ENCODE results near the gene EPAS1.

The EPAS1 gene

DNA sequence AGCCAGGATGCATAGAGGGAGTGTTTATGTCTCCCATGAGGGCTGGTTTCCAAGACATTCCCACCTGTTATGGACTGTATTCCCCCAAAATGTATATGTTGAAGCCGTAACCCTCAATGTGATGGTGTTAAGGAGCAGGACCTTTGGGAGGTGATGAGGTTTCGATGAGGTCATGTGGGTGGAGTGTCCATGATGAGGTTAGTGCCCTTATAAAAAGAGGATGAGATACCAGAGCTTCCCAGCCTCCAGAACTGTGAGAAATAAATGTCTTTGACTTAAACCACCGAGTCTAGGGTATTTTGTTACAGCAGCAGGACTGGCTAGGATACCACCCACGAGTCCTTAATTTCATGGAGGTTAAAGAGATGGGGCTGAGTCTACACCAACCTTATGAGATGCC, 22.6 kb upstream of the EPAS1 start:
- DNase-seq: no peak

DNA sequence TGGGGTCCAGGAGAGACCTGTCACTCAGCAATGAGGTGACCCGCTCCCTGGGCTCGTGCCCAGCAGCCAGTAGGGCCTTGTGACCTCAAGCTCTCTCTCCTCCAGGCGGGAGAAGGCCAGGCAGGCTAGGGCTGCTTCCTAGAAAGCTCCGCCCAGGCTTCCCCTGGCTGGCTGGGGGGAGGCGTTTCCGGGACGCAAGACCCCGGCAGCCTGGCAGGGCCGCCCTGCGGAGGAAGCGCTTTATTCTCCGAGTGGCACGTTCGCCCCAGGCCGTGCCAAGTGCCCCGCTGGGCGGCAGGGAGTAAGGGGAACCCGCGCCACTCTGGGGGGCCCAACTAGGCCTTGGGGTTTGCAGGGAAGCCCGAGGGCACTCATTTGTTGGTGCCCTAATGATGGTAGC, 21.2 kb upstream of the EPAS1 start:
- no peak for DNase-seq

DNA sequence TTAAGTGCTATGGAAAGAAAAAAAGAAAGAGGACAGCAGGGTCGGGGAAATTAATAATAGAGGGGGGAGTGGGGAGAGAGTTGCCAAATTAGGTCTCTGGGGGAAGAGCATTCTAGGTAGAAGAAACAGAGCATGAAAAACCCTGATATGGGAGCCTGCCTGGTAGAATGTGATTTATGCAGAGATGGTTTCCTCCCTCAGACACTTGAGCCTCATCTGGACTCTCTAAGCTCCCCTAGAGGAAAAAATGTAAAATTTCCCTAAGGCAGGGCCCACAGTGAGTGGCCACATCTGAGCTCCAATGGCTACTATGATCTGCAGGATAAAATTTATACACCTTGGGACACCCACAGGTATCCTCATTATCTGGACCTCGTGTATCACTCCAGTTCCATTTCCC, 20.6 kb upstream of the EPAS1 start:
- DNase-seq: no peak

DNA sequence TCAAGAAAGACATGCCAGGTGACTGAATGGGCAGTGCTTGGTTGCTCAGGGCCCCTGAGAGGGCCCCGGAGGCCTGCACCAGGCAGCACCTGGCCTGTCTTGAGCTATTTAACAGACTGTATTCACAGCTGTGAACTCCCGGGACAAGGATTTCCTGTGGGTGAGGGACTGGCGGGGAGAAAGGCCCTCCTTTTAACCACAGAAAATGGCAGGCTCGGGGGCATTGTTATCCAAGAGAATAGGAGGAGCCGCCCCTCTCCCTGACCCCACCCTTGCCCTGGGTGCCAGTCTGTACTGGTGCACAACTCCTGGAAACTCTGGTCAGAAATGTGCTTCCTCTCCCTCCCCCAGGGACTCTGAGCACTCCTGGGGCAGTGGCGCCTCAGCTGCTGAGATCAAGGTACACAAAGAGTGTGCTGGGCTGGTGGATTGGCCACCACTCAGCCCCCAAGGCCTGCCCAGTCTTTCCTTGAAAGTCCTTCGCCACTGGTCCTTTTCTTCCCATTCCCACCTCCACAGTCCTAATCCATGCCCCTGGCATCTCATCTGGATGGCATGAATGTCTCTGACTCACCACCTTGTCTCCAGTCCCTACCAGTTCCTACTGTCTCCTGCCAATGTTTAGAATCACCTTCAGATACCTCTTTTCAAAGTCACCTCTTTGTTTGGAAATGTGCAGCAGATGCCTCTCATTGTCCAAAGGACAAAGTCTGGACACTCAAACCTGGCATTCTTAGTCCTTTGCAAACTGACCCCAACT, 19.6 kb upstream of the EPAS1 start:
- DNase-seq: no peak

DNA sequence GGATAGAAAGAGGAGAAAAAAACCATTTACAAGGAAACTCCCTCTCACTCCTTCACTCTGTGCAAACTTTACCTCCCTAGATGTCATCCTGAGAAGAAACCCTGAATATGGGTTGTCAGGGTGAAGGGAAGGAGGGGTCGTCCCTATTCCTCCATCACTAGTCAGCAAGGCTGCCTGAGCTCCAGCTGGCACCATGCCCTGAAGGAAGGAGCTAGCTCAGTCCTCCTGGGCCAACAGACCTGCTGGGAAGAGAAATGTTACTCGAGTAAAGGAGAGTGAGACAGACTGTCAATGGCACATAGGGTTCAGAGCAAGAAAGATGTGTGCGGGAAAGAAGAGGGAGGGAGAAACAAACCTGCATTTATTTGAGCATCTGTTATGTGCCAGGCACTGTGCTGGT, 18.3 kb upstream of the EPAS1 start:
- DNase-seq: no peak

DNA sequence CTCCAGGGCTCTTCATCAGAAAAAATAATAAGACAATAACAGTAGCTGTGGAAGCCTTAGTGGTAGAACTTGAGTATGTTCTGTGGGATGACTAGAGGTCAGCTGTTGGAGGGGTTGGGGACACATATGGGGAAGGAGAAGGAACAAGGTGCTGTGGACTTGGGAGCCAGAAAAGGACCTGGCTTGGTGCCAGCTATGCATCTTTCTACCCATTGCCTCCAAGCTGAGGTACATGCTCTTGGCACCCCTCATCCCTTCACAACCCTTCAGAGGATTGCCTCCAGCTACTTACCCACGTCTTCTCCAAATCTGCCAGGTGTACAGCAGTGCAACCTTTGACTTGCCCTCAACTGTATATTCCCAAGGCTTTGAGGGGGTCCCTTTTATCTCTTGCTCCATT, 15.3 kb upstream of the EPAS1 start:
- DNase-seq: no peak

DNA sequence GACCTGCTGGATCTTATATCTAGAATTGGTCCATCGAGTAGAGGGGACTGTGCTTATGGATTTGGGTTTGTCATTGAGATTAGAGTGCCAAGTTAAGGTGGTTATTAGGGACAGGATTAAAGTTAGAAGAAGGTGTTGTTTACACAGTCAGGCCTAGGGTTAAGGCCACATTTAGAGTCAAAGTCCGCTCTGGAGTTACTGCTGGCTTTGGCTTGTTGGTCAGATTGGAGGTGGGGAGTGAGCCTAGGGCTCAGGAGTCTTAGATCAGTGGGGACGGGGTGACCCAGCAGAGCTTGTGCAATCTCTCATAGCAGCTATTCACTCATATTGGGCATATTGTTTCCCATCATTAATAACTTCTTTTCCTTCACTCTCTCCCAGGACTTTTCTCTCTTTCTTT, 13.5 kb upstream of the EPAS1 start:
- no peak for DNase-seq

DNA sequence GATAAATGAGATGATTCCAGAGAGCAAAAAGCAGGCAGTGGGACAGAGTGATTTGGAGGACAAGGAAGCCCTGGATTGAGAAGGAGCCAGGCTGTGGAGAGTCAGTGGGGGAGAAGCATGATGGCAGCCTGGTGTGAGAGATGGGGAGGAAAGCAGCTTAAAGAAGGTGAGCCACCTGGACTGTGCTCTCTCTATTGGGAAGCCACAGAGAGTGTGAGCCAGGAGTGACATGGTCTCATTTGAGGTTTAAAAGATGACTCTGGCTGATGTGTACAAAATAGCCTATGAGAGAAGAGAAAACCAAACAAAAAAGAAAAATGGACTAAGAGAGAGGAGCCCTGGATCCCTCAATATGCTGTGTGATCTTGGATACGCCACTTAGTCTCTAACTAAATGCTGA, 12.9 kb upstream of the EPAS1 start:
- no peak for DNase-seq

DNA sequence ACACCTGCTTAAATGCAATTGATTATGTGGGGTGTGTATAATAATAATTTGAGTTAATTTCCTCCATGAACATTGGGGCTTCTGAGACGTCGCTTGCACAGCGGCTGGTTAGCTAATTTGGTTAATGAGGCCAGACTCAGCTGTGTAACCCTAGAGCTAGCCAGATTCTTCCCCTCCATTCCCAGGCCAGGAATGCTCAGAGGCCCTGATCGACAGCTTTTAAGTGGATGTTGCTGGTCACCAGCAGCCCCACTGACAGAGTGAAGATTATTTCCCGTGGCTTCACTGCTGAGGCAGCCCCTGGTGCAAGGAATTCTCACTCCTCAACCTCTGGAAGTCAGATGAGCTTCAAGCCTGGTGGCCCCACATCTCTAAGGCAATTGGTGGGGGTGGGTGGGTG, 12.4 kb upstream of the EPAS1 start:
- DNase-seq: no peak

DNA sequence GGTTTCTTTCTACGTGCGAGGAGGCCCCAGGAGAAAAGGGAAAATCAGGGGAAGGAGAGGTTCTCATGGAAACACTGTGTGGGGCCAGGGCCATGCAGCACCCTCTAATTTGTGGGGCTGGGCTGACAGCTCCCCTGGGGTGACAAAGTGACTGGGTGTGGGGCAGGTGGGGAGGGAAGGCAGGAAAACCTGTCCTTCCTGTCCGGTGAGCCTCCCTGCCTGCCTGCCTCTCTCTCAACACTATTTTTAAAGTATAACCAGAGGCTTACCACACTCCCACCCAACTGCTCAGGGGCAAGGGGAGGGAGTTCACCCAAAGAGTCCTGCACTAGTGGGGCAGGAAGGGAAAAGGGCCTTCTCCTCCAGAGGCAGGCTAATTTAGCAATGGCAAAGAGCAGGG, 10.5 kb upstream of the EPAS1 start:
- DNase-seq: no peak

DNA sequence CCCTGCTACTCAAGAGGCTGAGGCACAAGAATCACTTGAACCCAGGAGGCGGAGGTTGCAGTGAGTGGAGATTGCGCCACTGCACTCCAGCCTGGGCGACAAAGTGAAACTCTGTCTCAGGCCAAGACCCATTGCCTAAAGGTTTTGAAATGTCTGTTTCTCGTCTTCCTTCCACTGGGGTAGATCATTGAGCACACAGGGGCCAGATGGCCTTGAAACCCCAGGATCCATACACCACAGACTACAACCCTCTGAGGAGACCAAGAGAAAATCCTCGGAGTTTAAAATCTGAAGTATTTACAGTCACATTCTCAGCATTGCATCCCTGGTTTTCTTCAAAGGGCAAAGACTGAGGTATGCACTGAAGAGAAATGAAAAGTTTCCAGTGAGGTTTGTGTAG, 7.1 kb upstream of the EPAS1 start:
- no peak for DNase-seq

DNA sequence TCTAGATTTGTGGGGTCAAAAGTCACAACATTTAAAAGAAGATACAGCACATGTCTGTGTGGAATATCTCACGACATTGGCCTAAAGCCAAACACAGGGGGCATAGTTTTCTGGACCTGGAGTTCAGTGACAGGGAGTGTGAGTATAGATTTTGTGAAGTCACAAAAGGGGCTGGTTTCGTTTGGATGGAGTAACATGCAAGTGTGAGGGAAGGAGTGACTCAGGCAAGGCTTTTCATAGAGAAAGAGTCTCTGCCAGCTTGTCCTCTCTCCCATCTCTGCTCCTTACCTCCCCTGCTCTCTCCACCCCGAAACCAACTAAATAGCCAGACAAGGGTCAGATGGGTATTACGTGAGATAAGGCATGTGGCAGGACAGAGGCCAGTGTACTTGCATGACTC, 3.7 kb upstream of the EPAS1 start:
- DNase-seq: no peak

DNA sequence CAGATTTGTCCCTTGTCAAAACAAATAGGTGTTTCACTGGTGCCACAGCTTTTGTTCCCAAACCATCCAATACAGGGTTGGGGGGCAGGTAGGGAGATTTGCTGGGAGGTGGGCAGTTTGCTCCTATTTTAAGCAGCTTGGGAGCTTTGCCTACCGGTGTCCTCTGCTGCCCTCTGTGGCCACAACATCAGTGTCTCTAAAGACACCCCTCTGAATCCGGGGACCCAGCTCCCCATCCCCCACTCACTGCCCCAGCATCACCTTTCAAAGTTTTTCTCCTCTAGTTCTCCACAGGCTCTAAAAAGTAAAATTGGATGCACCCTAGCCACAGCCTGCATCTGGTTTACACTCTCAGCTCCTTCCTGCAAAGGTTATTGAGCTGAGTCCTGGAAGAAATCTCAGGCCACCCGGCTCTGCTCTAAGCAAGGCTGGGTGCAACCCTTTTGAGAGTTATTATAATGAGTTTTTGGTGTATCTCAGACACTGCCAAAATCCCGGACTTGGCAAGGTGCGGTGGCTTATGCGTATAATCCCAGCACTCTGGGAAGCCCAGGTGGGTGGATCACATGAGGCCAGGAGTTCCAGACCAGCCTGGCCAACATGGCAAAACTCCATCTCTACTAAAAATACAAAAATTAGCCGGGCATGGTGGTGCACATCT, 2.9 kb upstream of the EPAS1 start:
- no peak for DNase-seq

DNA sequence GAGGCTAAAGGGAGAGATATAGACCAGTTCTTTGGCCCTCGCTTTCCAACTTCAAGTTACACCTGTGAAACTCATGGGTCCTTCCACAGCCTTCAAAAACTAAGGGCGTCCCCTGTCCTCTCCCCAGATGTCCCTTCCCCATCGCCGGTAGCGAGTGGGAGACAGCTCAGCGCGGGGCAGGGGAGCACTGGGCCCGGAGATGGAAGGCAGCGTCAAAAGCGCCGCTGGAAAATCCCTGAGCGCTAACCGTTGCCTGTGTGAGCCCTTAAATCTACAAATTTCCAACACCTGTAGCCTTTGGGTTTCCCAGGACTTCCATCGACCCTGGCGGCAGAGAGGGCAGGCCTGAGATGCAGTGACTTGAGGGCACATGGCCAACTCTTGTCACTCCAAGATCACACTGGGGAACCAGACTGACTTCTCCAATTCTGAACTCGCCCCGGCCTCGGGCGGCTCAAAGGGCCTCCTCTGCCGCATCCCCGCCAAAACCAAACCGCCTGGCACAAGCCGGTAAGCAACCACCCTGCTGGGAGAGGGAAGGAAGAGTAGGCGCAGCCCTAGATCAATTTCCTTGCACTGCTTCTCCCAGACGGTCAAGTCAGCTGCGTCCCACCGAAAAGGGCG, 879 bp upstream of the EPAS1 start:
- DNase-seq: no peak

DNA sequence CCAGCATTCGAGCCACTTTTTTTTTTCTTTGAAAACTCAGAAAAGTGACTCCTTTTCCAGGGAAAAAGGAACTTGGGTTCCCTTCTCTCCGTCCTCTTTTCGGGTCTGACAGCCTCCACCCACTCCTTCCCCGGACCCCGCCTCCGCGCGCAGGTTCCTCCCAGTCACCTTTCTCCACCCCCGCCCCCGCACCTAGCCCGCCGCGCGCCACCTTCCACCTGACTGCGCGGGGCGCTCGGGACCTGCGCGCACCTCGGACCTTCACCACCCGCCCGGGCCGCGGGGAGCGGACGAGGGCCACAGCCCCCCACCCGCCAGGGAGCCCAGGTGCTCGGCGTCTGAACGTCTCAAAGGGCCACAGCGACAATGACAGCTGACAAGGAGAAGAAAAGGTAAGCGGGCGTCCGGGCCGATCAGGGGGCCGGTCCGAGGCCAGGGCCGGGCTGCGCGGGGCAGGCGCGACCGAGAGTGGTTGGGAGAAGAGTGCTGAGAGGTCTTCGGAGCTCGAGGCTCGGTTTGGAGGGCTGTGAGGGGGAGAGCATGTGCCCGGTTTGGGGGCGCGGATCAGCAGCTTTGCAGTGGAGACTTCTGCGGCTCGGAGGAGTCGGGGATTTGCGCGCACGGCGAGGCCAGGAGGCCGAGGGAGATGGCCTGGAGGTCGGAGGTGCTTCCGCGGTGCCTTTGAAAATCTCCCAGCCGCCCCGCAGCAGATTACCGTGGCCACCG, 502 bp downstream of the EPAS1 start:
- DNase-seq: no peak

DNA sequence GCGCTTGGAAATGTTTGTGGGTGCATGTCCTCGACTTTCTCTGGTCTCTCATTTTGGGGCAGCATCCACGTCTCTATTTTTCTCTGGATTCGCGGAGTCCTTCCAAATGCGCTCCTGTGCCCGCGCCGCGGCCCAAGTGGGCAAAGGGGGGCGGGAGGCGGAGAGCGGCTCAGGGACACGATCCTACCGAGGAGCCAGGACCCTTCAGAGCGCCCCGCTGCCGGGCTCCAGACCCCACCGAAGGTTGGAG, 990 bp downstream of the EPAS1 start:
- no peak for DNase-seq

DNA sequence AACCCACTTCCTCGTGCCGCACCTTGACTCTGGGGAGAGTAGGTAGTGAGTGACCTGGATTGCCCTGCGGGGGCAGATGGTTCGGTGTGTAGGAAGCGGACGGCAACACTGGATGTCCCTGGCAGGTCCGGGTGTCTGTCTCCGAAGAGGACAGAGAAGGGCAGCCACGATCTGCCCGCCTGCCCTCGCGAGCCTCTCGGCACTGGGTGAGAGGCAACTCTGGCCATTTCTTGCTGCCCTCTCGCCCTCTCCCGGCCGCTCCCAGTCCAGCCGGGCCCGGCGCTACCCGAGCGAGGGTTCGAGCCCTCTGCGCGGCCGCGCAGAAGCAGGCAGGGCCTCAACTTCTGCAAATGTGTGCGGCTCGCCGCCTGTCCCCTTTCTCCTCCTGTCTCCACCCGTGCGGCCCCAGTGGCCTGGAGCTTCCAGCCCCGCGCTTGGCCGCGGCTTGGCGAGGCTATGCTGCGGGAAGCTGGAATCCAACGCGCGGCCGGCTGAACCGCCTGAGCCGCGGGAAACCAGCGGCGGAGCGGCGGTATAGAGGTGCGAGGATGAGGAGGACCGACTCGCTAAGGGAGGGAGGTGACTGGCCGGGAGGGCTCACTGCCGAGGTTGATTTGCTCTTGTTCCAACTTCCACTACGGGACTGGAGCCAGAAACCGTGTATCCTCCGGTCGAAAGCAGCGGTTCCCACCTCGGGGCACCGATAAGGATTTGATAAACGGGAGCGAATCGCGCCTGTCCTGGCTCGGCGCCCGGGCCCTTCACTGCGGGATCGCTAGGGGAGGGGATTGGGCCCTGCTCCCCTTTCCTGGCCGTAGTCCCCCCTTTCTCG, 1.5 kb downstream of the EPAS1 start:
- DNase-seq: no peak

DNA sequence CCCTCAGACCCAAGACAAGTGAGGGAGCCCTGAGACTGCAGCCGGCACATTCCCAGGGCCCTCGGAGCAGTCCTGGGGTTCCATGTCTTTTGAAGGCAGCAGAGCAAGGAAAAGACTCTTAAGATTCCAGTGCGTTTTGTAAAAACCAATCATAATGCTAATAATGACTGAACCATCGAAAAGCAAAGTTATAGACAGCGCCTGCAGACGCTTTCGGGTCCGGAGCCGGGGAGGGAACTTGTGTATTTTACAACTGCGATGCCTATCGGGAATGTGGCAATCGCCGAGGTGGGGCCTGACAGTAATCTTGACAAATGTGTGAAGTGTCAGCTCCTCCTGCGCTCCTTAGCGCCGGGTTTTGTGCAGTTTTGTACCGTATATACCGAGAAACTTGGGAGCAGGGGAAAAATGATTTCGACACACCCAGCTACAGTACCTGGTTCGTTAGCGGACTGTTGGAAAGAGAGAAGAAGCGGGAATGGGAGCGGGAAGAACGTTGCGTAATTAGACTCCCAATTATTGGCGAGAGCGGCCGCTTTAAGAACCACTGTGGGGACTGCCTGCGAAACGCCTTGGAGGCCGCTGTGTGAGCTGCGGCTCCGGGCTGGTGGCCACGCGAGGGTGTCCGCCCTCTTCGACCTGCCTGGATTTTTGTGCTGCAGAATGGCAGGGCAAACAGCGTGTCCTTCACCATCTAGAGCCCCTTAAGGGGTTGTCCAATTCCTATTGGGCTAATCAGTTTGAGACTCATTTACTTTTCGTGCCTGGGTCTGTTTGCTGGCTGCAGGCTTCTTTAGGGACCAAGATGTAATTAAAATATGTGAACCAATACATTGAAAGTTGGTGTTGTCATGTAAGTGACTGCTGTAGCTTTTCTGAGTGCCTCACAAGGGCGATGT, 2.4 kb downstream of the EPAS1 start:
- DNase-seq: peak; percentile 19

DNA sequence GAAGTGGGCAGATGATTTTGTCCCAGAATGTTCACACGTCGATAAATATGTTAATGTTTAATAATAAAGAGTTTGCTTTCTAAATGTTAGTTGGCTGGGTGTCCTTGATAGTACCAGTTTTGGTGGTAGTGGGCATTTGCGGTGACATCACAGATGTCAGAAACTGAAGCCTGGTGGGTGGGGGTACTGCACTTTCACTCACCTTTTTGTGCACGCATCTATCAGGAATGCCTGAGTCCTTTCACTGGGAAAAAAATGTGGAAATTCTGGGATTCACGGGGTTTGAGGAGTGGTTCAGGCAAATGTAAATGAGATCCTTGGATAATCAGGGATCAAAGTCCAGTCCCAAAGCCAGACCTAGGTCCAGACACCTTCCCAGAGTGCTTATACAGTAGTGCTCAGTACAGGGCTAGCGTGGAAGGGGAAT, 3.2 kb downstream of the EPAS1 start:
- DNase-seq: no peak

DNA sequence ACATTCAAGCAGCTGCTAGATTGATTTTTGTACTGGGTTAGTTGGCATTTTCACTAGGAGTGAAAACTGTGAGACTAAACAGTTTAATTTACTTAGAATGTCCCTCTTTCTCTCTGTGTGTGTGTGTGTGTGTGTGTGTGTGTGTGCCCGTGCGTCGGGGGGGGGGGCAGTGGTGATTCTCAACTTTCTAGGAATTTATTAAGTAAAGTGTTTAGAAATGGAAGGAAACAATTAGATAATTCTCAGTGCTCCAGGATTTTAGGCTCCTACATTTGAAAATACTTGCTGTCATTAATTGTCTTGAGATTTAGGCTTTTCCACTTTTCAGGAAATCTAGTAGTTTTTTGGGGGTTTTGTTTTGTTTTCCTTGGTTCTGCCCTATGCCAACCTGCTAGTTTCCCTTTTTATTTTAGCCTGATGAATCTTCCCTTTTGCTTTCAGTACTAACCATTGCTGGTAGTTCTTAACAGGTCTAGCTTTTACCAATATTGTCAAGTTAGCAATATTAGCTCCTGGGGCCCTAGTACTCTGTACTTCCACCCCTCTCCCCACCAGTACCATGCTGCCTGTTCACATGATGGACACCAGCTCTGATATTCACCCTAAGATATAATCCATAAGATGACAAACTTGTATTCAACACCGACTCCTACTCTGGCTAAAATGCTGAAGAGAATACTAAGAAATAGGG, 4.9 kb downstream of the EPAS1 start:
- no peak for DNase-seq

DNA sequence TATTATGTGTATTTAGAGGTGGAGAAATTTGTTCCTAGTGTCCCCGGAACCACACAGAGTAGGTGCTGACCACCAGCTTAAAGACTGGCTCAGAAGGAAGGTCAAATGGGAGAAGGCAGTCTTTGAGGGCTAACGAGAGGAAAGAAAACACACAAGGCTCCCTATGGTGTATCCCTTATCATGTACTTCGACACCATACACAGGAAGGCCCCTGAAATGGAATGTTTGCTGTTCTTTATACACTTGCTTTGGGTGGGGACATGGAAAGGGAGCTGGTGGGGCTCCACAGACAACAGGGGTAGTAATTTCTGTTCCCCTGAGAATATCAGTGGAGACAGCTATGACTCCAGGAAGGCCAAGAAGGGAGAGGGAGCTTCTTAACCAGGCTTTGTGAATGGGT, 6.0 kb downstream of the EPAS1 start:
- no peak for DNase-seq

DNA sequence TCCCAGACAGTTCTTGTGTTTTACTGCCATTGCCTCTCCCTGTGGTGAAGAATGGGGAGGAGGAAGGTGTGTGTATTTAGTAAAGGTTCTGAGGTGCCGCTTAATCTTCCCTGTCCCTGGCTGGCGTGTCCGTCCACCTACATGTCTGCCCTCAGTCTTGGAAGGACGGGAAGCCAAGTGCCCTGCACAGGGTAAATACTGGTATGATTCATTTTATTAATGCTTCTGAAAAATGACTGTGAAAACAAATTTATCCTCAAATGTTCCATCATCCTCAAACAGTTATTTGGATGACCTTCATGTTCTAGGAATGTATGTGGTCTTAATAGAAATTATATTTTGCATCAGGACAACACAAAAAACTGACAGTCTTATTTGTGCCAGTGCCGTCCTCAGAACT, 6.6 kb downstream of the EPAS1 start:
- no peak for DNase-seq
